ENCODE data around the gene ZNF324.

GRCh38 chr19:58499021-58499927 lies 32.4 kb downstream of the ZNF324 start:
- TF ChIP-seq RNF2 (IDR thresholded peaks at IDR 0.05; ENCODE audit: borderline replicate concordance, low read depth, low read length, missing control alignments, poor library complexity, severe bottlenecking), result no peak
- no peak; the same call in 1 of the 2 replicates for TF ChIP-seq JUND (IDR thresholded peaks at IDR 0.05; ENCODE audit: low read length)
- TF ChIP-seq POLR2A (IDR thresholded peaks at IDR 0.05; ENCODE audit: control extremely low read depth in 1 of 2, low read depth in 2 of 2, low read length in 2 of 2), result no peak
